BJ (cell line): Measurements from ENCODE around the gene SLC27A5. TPM values are rescaled to one million over a fixed set of nuclear protein-coding genes. Genes with fewer than 3 reads are reported as not detected.

Experiments used
- CTCF ChIA-PET: fragments of 350-600 bp; formaldehyde crosslinking; extraction: SDS; loops from one replicate; lab custom pipeline; 2021; ENCODE audit warnings: antibody characterized with exemption, inconsistent platforms; lab: Yijun Ruan, JAX
- POLR2A ChIA-PET: fragments of 300-600 bp; sonication (Branson Sonifier 250); formaldehyde crosslinking; extraction: SDS; loops from one replicate; lab custom pipeline; 2021; ENCODE audit warnings: antibody characterized with exemption; lab: Charles Lee
- DNase-seq: peaks from one replicate; pipeline ENCODE4 v3.0.0-alpha.2; 2011; ENCODE audit warnings: low read depth
- H3K27me3 ChIP-seq: 2 replicates; pipeline ENCODE4 v1.6.0; 2011; ENCODE audit warnings: low read length; ENCODE audit not compliant: control insufficient read depth, insufficient read depth
- H3K36me3 ChIP-seq: 2 replicates; pipeline ENCODE4 v1.5.1; 2011; ENCODE audit warnings: low read length; ENCODE audit not compliant: control insufficient read depth, insufficient read depth
- H3K4me3 ChIP-seq: 2 replicates; pipeline ENCODE4 v1.5.1; 2011; ENCODE audit warnings: low read depth, mild to moderate bottlenecking, control low read depth, low read length
- CTCF ChIP-seq: IDR thresholded peaks from 2 replicates; pipeline ENCODE4 v1.5.1; 2011; ENCODE audit warnings: low read depth, mild to moderate bottlenecking, control low read depth, inconsistent platforms, low read length, moderate library complexity; ENCODE audit not compliant: insufficient read depth
- polyA plus RNA-seq: library from polyadenylated mRNA; depleted of rRNA; stranded (reverse); fragments of >200 nt; gene quantifications from 2 replicates; pipeline ENCODE4 v1.2.3, GENCODE V29; 2011

SLC27A5 gene
- polyA plus RNA-seq, 1 experiment = 13.1 TPM

- ChIA-PET POLR2A (interaction anchor here (0.6 to 1.0 kb wide), 4 partner anchors 14 to 232 kb away, joined by 3 to 8 read pairs (median 5); partner anchors contain the start of genes ZBTB45 and ZSCAN22), CTCF (interaction anchor here (2.1 kb wide), 1 partner anchor 39 kb away, joined by 8 read pairs; the partner anchor contains the start of gene ZBTB45)
- TF ChIP-seq CTCF = no peak
- DNase-seq = peak; percentile 93
- Histone ChIP-seq H3K4me3 (peak overlapping the region; percentile 84), H3K36me3 (peaks cover 10% of the 10 kb centered on the region), H3K27me3 (no peaks in the 10 kb centered on the region)
Measured at GRCh38 chr19:58558623-58559274, 47.0 kb upstream of the SLC27A5 start.

GRCh38 chr19:58558066-58558622 lies 46.4 kb upstream of the SLC27A5 start, which contains the start of gene UBE2M:
UBE2M (minus strand) TSS chr19:58558611; CDS start chr19:58558381, 230 bp downstream.
- Histone ChIP-seq H3K4me3 (peak within 1 kb of the TSS; percentile 84), H3K27me3 (no peaks in the 10 kb centered on the region), H3K36me3 (peaks cover 10% of the 10 kb centered on the region)
- DNase-seq = no peak
- TF ChIP-seq CTCF = no peak
- POLR2A ChIA-PET = no interaction called here
- CTCF ChIA-PET = interaction anchor here (1.4 to 2.1 kb wide), 2 partner anchors 38 to 40 kb away, joined by 4 to 8 read pairs; partner anchors contain the start of gene ZBTB45

GRCh38 chr19:58557221-58558065 lies 45.7 kb upstream of the SLC27A5 start:
- POLR2A ChIA-PET = no interaction called here
- Histone ChIP-seq H3K27me3 (no peaks in the 10 kb centered on the region), H3K4me3 (peak overlapping the region; percentile 84), H3K36me3 (peaks cover 12% of the 10 kb centered on the region)
- no peak for DNase-seq
- no peak for TF ChIP-seq CTCF
- CTCF ChIA-PET = interaction anchor here (1.0 to 2.1 kb wide), 3 partner anchors 37 to 39 kb away, joined by 4 to 8 read pairs (median 4); partner anchors contain the start of gene ZBTB45

- POLR2A ChIA-PET = no interaction called here
- Histone ChIP-seq H3K36me3 (peaks cover 18% of the 10 kb centered on the region), H3K27me3 (no peaks in the 10 kb centered on the region), H3K4me3 (peak overlapping the region; percentile 84)
- DNase-seq = no peak
- TF ChIP-seq CTCF = no peak
- CTCF ChIA-PET = interaction anchor here (0.5 to 1.4 kb wide), 3 partner anchors 22 to 38 kb away, joined by 3 to 4 read pairs (median 4); partner anchors contain the start of gene ZBTB45
Measured at GRCh38 chr19:58556622-58557220, 44.9 kb upstream of the SLC27A5 start.
